Measurements from ENCODE around the gene ASPSCR1. TPM values are rescaled to one million over a fixed set of nuclear protein-coding genes. Genes with fewer than 3 reads are reported as not detected.
A peak's percentile ranks its signal among the peaks of the same experiment; 100 is the strongest.

The ASPSCR1 gene
- total and polyA plus RNA-seq, 2 of the 13 experiments (the other 11 are each of a cell fraction or from before 2014, with no cell fraction given), result 274 to 314 TPM

DNA sequence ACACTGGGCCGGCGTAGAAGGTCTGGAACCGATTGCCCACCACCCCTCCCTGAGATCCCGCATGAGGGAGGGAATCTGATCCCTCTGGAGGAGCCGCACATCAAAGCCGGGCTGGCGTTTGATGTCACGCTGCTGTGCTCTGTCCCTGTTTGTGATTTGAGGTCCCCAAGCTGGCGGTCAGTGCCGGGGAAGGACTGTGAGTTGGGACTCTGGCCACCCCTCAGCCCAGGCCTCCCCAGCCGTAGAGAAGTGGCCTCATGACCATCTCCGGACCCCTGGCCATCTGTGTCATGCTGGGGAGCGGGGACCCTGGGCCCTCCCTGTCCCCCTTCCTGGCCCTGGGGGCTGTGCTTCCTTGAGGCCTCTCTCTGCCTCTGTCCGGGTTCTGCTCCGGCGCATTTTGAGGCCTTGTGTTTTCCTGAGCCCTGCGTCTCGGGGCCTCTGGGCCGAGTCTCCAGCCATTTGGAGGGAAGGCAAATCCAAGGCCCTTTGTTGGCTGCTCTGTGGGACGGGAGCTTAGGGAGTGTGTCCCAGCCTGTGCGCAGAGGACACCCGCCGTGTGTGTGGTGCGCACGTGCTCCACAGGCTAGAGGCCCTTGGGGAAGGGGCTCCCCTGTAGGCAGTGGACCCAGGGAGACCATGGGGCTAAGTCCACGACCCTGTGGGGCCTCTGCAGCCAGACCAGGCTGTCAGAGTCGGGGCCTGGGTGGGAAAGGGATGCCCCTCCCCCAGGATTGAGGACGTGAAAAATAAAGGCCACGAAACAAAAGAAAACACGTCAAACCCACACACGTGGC lies 15.1 kb downstream of the ASPSCR1 start (continued):
- TF ChIP-seq, protein P1, sequence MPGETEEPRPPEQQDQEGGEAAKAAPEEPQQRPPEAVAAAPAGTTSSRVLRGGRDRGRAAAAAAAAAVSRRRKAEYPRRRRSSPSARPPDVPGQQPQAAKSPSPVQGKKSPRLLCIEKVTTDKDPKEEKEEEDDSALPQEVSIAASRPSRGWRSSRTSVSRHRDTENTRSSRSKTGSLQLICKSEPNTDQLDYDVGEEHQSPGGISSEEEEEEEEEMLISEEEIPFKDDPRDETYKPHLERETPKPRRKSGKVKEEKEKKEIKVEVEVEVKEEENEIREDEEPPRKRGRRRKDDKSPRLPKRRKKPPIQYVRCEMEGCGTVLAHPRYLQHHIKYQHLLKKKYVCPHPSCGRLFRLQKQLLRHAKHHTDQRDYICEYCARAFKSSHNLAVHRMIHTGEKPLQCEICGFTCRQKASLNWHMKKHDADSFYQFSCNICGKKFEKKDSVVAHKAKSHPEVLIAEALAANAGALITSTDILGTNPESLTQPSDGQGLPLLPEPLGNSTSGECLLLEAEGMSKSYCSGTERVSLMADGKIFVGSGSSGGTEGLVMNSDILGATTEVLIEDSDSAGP (CRISPR knock-in tag; IDR thresholded peaks at IDR 0.05; ENCODE audit: borderline replicate concordance), result peak; percentile 73
- TF ChIP-seq REXO4 (CRISPR knock-in tag; IDR thresholded peaks at IDR 0.05; ENCODE audit: borderline replicate concordance), result peak; percentile 93
- TF ChIP-seq ZNF605 (CRISPR knock-in tag; IDR thresholded peaks at IDR 0.05), result peak; percentile 92
- peak; percentile 94 for TF ChIP-seq BRCA1 (CRISPR knock-in tag; IDR thresholded peaks at IDR 0.05)
- TF ChIP-seq, protein P2, sequence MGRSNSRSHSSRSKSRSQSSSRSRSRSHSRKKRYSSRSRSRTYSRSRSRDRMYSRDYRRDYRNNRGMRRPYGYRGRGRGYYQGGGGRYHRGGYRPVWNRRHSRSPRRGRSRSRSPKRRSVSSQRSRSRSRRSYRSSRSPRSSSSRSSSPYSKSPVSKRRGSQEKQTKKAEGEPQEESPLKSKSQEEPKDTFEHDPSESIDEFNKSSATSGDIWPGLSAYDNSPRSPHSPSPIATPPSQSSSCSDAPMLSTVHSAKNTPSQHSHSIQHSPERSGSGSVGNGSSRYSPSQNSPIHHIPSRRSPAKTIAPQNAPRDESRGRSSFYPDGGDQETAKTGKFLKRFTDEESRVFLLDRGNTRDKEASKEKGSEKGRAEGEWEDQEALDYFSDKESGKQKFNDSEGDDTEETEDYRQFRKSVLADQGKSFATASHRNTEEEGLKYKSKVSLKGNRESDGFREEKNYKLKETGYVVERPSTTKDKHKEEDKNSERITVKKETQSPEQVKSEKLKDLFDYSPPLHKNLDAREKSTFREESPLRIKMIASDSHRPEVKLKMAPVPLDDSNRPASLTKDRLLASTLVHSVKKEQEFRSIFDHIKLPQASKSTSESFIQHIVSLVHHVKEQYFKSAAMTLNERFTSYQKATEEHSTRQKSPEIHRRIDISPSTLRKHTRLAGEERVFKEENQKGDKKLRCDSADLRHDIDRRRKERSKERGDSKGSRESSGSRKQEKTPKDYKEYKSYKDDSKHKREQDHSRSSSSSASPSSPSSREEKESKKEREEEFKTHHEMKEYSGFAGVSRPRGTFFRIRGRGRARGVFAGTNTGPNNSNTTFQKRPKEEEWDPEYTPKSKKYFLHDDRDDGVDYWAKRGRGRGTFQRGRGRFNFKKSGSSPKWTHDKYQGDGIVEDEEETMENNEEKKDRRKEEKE (IDR thresholded peaks at IDR 0.05), result no peak
- peak; percentile 98 for TF ChIP-seq CC2D1A (CRISPR knock-in tag; IDR thresholded peaks at IDR 0.05)
- peak; percentile 95 for TF ChIP-seq ZNF451 (CRISPR knock-in tag; IDR thresholded peaks at IDR 0.05)
- no peak; the same call in 1 of the 2 replicates for TF ChIP-seq SP140L (CRISPR knock-in tag; IDR thresholded peaks at IDR 0.05; ENCODE audit: borderline replicate concordance)
- TF ChIP-seq GATAD2A (CRISPR knock-in tag; IDR thresholded peaks at IDR 0.05), result peak; percentile 97
- TF ChIP-seq, protein P3, sequence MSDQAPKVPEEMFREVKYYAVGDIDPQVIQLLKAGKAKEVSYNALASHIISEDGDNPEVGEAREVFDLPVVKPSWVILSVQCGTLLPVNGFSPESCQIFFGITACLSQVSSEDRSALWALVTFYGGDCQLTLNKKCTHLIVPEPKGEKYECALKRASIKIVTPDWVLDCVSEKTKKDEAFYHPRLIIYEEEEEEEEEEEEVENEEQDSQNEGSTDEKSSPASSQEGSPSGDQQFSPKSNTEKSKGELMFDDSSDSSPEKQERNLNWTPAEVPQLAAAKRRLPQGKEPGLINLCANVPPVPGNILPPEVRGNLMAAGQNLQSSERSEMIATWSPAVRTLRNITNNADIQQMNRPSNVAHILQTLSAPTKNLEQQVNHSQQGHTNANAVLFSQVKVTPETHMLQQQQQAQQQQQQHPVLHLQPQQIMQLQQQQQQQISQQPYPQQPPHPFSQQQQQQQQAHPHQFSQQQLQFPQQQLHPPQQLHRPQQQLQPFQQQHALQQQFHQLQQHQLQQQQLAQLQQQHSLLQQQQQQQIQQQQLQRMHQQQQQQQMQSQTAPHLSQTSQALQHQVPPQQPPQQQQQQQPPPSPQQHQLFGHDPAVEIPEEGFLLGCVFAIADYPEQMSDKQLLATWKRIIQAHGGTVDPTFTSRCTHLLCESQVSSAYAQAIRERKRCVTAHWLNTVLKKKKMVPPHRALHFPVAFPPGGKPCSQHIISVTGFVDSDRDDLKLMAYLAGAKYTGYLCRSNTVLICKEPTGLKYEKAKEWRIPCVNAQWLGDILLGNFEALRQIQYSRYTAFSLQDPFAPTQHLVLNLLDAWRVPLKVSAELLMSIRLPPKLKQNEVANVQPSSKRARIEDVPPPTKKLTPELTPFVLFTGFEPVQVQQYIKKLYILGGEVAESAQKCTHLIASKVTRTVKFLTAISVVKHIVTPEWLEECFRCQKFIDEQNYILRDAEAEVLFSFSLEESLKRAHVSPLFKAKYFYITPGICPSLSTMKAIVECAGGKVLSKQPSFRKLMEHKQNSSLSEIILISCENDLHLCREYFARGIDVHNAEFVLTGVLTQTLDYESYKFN (CRISPR knock-in tag; conservative IDR thresholded peaks at IDR 0.05), result peak; percentile 95
- TF ChIP-seq CENPT (CRISPR knock-in tag; IDR thresholded peaks at IDR 0.05; ENCODE audit: low read depth), result peak; percentile 98
- peak; percentile 80 for TF ChIP-seq DPF2 (CRISPR knock-in tag; IDR thresholded peaks at IDR 0.05; ENCODE audit: borderline replicate concordance, low read depth)
- TF ChIP-seq JUND (CRISPR knock-in tag; IDR thresholded peaks at IDR 0.05), result peak; percentile 82
- TF ChIP-seq NR2F1 (CRISPR knock-in tag; IDR thresholded peaks at IDR 0.05), result peak; percentile 11 to 93; a peak in 2 of 4 replicates
- TF ChIP-seq, protein P4, sequence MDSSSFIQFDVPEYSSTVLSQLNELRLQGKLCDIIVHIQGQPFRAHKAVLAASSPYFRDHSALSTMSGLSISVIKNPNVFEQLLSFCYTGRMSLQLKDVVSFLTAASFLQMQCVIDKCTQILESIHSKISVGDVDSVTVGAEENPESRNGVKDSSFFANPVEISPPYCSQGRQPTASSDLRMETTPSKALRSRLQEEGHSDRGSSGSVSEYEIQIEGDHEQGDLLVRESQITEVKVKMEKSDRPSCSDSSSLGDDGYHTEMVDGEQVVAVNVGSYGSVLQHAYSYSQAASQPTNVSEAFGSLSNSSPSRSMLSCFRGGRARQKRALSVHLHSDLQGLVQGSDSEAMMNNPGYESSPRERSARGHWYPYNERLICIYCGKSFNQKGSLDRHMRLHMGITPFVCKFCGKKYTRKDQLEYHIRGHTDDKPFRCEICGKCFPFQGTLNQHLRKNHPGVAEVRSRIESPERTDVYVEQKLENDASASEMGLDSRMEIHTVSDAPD (CRISPR knock-in tag; IDR thresholded peaks at IDR 0.05), result peak; percentile 92
- TF ChIP-seq, protein P5, sequence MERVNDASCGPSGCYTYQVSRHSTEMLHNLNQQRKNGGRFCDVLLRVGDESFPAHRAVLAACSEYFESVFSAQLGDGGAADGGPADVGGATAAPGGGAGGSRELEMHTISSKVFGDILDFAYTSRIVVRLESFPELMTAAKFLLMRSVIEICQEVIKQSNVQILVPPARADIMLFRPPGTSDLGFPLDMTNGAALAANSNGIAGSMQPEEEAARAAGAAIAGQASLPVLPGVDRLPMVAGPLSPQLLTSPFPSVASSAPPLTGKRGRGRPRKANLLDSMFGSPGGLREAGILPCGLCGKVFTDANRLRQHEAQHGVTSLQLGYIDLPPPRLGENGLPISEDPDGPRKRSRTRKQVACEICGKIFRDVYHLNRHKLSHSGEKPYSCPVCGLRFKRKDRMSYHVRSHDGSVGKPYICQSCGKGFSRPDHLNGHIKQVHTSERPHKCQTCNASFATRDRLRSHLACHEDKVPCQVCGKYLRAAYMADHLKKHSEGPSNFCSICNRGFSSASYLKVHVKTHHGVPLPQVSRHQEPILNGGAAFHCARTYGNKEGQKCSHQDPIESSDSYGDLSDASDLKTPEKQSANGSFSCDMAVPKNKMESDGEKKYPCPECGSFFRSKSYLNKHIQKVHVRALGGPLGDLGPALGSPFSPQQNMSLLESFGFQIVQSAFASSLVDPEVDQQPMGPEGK (CRISPR knock-in tag; IDR thresholded peaks at IDR 0.05), result peak; percentile 96
- no peak; the same call in 1 of the 2 replicates for TF ChIP-seq RCOR2 (CRISPR knock-in tag; IDR thresholded peaks at IDR 0.05)
